ENCODE results near the gene ANLN. TPM values are rescaled to one million over a fixed set of nuclear protein-coding genes. Genes with fewer than 3 reads are reported as not detected.

ANLN gene, protein sequence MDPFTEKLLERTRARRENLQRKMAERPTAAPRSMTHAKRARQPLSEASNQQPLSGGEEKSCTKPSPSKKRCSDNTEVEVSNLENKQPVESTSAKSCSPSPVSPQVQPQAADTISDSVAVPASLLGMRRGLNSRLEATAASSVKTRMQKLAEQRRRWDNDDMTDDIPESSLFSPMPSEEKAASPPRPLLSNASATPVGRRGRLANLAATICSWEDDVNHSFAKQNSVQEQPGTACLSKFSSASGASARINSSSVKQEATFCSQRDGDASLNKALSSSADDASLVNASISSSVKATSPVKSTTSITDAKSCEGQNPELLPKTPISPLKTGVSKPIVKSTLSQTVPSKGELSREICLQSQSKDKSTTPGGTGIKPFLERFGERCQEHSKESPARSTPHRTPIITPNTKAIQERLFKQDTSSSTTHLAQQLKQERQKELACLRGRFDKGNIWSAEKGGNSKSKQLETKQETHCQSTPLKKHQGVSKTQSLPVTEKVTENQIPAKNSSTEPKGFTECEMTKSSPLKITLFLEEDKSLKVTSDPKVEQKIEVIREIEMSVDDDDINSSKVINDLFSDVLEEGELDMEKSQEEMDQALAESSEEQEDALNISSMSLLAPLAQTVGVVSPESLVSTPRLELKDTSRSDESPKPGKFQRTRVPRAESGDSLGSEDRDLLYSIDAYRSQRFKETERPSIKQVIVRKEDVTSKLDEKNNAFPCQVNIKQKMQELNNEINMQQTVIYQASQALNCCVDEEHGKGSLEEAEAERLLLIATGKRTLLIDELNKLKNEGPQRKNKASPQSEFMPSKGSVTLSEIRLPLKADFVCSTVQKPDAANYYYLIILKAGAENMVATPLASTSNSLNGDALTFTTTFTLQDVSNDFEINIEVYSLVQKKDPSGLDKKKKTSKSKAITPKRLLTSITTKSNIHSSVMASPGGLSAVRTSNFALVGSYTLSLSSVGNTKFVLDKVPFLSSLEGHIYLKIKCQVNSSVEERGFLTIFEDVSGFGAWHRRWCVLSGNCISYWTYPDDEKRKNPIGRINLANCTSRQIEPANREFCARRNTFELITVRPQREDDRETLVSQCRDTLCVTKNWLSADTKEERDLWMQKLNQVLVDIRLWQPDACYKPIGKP
- 9.1 TPM for polyA plus RNA-seq (2012; ENCODE audit: missing spikeins)

DNA sequence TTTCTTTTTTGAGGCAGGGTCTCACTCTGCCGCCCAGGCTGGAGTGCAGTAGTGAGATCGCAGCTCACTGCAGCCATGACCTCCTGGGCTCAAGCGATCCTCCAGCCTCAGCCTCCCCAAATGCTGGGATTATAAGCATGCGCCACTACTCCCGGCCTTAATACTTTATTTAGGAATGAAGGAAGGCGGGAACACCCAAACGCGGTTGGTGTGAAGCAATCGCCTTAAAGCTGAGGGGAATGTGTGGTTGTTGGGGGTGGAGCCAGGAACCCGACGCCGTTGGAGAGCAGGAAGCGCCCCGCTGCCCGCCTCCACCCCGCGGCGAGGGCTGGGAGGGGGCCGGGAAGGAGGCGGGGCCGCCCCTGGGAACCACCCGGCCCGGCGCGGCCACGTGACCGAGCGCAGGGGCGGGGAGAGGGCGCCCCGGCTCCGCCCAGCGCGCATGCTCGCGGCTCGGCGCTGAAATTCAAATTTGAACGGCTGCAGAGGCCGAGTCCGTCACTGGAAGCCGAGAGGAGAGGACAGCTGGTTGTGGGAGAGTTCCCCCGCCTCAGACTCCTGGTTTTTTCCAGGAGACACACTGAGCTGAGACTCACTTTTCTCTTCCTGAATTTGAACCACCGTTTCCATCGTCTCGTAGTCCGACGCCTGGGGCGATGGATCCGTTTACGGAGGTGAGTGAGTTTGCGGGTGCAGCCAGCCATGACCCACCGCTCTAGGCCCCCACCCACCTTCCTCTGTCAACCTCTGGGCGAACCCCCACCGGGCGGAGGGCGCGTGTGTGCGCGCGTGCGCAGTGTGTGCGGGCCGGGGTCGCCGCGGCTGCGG lies at the start of gene ANLN:
Gene ANLN (plus strand): TSS at position 492 of the 828 bp plus-strand sequence. CDS start 165 bp downstream, at position 657.
- DNase-seq (ENCODE audit: insufficient read length) (peak; percentile 89), FAIRE-seq (peak; percentile 84)
- TF ChIP-seq POLR2AphosphoS5 (IDR thresholded peaks at IDR 0.05; ENCODE audit: low read depth, low read length) (peak; percentile 73), TAF1 (IDR thresholded peaks at IDR 0.05; ENCODE audit: borderline replicate concordance, low read depth, low read length) (no peak), POLR2A (IDR thresholded peaks at IDR 0.05; ENCODE audit: low read depth, low read length) (peak; percentile 70)

DNA sequence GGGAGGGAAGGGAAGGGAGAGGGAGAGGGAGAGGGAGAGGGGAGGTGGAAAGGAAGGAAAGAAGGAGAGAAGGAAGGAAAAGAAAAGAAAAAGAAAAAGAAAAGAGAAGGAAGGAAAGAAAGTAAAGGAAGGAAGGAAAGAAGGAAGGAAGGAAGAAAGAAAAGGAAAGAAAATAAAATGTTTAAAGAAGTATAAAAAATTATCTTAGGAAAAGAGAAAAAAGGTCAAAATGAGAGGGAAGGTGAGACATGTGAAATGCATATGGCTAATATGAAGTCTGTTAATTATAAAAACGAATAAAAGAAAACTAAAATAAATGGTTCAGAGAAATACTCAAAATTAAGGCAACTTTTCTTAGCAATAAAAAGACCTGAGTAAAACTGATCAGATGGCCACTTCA lies 46.1 kb upstream of the ANLN start:
- FAIRE-seq (no peak), DNase-seq (ENCODE audit: insufficient read length) (no peak)
- TF ChIP-seq POLR2AphosphoS5 (IDR thresholded peaks at IDR 0.05; ENCODE audit: low read depth, low read length), result no peak
- TF ChIP-seq TAF1 (IDR thresholded peaks at IDR 0.05; ENCODE audit: borderline replicate concordance, low read depth, low read length), result no peak
- no peak for TF ChIP-seq POLR2A (IDR thresholded peaks at IDR 0.05; ENCODE audit: low read depth, low read length)

DNA sequence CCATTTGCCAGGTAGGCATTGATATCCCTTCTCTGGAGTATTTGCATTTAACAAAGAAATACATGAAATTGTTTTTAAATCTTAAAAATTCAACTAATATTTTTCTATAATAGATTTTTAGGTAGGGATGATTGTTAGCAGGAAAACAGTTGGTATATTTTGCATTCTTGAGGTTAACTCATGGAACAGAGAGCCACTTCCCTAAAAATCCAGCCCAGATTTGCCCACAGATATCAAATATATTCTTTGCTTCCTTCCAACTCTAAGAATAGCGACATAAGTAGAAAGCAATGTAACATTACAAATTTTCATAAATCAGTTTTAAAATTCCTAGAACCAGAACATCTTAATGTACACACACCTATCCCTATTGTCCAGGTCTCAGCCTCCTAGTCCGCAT lies 45.0 kb upstream of the ANLN start:
- no peak for TF ChIP-seq POLR2AphosphoS5 (IDR thresholded peaks at IDR 0.05; ENCODE audit: low read depth, low read length)
- no peak for TF ChIP-seq POLR2A (IDR thresholded peaks at IDR 0.05; ENCODE audit: low read depth, low read length)
- TF ChIP-seq TAF1 (IDR thresholded peaks at IDR 0.05; ENCODE audit: borderline replicate concordance, low read depth, low read length), result no peak
- DNase-seq (ENCODE audit: insufficient read length) (no peak), FAIRE-seq (no peak)

DNA sequence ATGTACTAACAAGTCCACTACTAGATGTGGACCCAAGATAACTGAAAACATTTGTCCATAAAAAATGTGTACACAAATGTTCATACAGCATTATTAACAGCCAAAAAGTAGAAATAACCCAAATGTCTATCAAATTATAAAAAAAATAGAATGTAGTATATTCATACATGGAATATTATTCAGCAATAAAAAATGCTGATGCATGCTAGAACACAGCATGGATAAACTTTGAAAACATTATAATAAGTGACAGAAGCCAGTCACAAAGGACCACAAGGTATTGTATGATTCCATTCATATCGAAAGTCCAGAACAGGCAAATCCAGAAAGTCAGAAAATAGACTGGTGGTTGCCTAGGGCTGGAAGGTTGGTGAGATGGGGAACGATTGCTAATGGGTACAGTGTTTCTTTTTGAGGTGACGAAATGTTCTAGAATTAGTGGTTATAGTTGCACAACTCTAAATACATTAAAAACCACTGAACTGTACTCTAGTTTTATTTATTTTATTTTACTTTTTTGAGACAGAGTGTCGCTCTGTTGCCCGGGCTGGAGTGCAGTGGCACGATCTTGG lies 43.3 kb upstream of the ANLN start:
- DNase-seq (ENCODE audit: insufficient read length) (no peak), FAIRE-seq (no peak)
- TF ChIP-seq POLR2AphosphoS5 (IDR thresholded peaks at IDR 0.05; ENCODE audit: low read depth, low read length) (no peak), TAF1 (IDR thresholded peaks at IDR 0.05; ENCODE audit: borderline replicate concordance, low read depth, low read length) (no peak), POLR2A (IDR thresholded peaks at IDR 0.05; ENCODE audit: low read depth, low read length) (no peak)

DNA sequence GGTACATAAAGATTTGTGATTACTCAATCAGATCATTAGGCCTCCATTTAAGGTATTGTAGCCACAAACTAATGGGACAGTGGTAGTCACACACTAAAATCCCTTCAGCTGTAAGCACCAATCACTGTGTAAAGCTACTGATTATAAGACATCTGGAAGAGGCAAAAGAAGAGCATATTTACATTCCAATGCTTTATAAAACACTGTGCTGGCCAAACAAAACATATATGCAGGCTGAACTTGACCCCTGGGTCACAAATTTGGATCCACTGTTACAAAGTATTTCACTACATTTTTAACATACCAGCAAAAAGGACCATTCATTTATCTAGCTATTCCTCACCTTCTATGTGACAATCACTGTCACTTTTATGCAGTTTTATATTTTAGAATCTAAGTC lies 41.4 kb upstream of the ANLN start:
- DNase-seq (ENCODE audit: insufficient read length) (no peak), FAIRE-seq (no peak)
- no peak for TF ChIP-seq POLR2A (IDR thresholded peaks at IDR 0.05; ENCODE audit: low read depth, low read length)
- TF ChIP-seq POLR2AphosphoS5 (IDR thresholded peaks at IDR 0.05; ENCODE audit: low read depth, low read length), result no peak
- TF ChIP-seq TAF1 (IDR thresholded peaks at IDR 0.05; ENCODE audit: borderline replicate concordance, low read depth, low read length), result no peak

DNA sequence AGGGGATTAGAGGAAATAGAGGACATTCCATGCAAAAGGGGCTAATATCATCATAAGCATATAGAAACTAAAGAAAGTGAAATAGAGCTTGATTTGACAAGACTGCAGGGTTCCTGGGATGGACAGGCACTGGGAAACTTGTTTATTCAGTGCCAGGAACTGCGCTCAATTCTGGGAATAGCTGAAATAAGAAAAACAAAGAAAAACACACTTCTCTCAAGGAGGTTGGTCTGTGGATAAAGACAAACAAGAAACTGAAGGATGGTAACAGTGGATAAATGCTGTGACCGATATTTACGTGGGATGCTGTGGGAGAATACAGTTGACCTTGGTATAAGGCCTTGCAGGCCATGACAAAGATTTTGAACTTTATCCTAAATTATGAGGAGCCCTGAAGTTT lies 40.9 kb upstream of the ANLN start:
- DNase-seq (ENCODE audit: insufficient read length), result no peak
- FAIRE-seq, result no peak
- no peak for TF ChIP-seq POLR2AphosphoS5 (IDR thresholded peaks at IDR 0.05; ENCODE audit: low read depth, low read length)
- TF ChIP-seq POLR2A (IDR thresholded peaks at IDR 0.05; ENCODE audit: low read depth, low read length), result no peak
- no peak for TF ChIP-seq TAF1 (IDR thresholded peaks at IDR 0.05; ENCODE audit: borderline replicate concordance, low read depth, low read length)

DNA sequence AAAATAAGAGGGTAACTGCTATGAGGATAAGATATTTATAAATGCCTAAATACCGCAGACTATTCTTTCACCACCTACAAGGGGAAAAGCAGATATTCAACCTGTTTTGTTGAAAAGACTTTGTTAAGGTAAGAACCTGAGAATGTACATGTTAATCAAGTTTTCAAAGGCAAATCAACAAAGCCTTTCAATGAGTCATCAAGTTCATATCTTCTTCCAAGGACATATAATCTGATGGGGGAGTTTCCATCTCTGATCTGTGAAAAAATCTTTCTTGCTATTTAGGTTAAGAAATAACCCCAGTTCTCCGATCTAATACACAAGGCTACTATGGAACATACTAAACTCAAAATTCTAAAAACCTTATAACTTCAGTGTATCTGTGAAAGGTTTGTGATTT lies 40.0 kb upstream of the ANLN start:
- FAIRE-seq (no peak), DNase-seq (ENCODE audit: insufficient read length) (no peak)
- no peak for TF ChIP-seq POLR2AphosphoS5 (IDR thresholded peaks at IDR 0.05; ENCODE audit: low read depth, low read length)

DNA sequence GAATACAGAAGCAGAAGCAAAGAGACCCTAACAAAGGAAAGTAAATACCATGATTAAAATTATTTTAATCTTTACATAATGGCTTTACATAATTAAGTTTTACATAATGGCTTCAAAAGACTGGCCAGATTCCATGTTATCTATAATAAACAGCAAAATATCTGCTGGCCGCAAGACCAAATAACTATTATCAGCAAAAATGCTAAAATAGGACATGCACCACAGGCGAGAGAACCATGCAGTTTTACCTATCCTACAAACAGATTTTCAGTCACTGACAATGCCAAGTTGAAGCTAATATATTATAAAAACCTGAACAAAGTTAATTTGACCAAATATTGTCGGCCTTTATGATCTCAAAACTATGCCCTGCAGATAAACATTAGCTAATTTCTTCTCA lies 34.2 kb upstream of the ANLN start:
- TF ChIP-seq TAF1 (IDR thresholded peaks at IDR 0.05; ENCODE audit: borderline replicate concordance, low read depth, low read length), result no peak
- TF ChIP-seq POLR2AphosphoS5 (IDR thresholded peaks at IDR 0.05; ENCODE audit: low read depth, low read length), result no peak
- no peak for TF ChIP-seq POLR2A (IDR thresholded peaks at IDR 0.05; ENCODE audit: low read depth, low read length)

DNA sequence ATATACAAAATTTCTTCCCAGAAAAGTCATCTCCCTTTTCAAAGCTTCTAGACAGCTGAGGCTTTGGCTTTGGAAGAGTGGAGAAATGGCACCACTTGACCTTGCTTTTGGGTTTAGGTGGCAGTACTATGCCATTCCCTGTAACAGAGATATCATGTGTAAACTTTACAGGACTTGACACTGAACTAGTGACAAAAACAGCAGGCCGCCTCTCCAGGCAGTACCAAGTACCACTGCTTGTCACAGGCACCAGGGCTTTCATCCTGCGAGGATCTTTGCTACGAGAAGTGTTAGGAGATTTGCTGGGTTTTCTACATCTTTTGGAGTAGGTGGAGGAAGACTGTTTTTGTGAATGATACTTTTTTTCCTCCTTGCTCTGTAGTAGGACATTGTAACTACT lies 32.6 kb upstream of the ANLN start:
- FAIRE-seq (no peak), DNase-seq (ENCODE audit: insufficient read length) (no peak)
- no peak for TF ChIP-seq POLR2A (IDR thresholded peaks at IDR 0.05; ENCODE audit: low read depth, low read length)
- no peak for TF ChIP-seq POLR2AphosphoS5 (IDR thresholded peaks at IDR 0.05; ENCODE audit: low read depth, low read length)
- TF ChIP-seq TAF1 (IDR thresholded peaks at IDR 0.05; ENCODE audit: borderline replicate concordance, low read depth, low read length), result no peak

More for the DNA sequence above, 34.2 kb upstream of the ANLN start:
- DNase-seq (ENCODE audit: insufficient read length), result no peak
- no peak for FAIRE-seq

DNA sequence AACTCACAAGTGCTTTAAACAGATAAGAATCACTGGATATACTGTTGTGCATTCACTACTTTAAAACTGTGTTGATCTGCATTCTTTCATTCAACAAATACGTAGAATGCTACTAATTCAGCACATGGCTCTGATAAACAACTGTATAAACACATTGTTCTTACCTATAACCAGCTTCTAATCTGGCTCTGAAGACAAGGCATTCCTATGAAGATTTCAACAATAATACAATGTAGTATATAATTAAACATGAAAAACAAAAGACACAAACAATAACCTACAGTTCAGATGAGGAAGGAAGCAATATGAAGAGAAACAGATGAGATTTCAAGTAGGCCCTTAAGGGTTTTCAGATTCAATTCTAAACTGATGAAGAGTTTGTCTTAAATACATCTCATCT lies 31.1 kb upstream of the ANLN start:
- FAIRE-seq, result no peak
- DNase-seq (ENCODE audit: insufficient read length), result no peak
- no peak for TF ChIP-seq POLR2AphosphoS5 (IDR thresholded peaks at IDR 0.05; ENCODE audit: low read depth, low read length)
- TF ChIP-seq TAF1 (IDR thresholded peaks at IDR 0.05; ENCODE audit: borderline replicate concordance, low read depth, low read length), result no peak
- TF ChIP-seq POLR2A (IDR thresholded peaks at IDR 0.05; ENCODE audit: low read depth, low read length), result no peak
